ENCODE data around the gene SKAP2. TPM values are rescaled to one million over a fixed set of nuclear protein-coding genes. Genes with fewer than 3 reads are reported as not detected.

SKAP2 gene
- total RNA-seq, 4 donors from 2014 or later: 27.5 to 45.2 (median 31.9) TPM

DNA sequence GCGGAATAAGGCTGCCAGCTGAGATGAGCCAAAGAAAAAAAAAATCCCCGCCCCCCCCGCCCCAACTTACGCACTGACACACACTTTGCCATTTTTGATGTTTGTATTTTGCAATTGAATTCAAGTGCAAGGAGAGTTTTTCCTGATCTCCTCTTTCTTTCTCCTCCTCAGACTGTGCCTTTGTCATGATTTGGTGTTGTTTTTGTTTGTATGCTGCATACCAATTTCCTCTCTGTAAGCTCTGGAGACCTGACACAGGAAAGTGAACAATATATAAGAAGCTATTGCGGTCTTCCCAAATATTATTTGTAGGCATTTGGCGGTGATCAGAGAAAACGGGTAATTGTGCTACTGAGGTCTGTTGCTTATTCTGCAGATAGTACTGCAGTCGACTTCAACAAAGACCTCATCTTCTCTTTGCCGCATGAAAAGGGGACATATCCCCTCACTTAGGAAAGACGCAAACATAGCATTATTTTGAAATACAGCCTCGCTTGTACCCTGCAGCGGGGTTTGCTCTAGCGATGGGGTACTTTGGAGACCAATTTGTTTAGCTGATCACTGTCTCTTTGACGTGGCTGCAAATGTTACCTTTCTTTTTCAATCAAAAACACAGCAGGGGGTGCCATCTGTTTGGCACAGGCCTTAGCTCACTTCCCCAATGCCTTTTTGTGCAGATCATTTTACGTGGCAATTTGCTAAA lies 206.6 kb downstream of the SKAP2 start:
- no peak for TF ChIP-seq CTCF (IDR thresholded peaks at IDR 0.05; ENCODE audit: low read depth)

DNA sequence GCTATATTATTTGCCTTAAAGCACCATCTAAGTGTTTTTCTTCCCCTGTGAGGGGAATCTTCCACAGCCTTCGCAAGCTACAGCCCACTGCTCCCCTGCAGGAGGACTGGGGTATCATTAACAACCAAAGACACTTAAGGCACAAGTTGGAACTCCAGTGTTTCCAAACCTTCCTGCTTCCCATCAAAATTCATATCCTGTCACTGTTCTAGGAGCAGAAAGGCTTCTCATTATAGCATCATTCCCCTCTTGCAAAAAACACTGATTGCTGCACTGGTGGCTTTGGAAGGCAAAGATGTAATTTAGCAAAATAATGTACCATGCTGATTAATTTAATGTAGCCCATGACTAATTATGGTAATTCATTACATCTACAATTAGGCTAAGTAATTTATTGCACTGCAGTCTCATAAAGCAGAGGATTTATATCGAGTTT lies 207.2 kb downstream of the SKAP2 start:
- TF ChIP-seq CTCF (IDR thresholded peaks at IDR 0.05; ENCODE audit: low read depth): no peak

- no peak for TF ChIP-seq CTCF (IDR thresholded peaks at IDR 0.05; ENCODE audit: low read depth)
Measured at GRCh38 chr7:26656735-26657134, 207.7 kb downstream of the SKAP2 start.

- no peak for TF ChIP-seq CTCF (IDR thresholded peaks at IDR 0.05; ENCODE audit: low read depth)
Measured at GRCh38 chr7:26655781-26656180, 208.6 kb downstream of the SKAP2 start.

DNA sequence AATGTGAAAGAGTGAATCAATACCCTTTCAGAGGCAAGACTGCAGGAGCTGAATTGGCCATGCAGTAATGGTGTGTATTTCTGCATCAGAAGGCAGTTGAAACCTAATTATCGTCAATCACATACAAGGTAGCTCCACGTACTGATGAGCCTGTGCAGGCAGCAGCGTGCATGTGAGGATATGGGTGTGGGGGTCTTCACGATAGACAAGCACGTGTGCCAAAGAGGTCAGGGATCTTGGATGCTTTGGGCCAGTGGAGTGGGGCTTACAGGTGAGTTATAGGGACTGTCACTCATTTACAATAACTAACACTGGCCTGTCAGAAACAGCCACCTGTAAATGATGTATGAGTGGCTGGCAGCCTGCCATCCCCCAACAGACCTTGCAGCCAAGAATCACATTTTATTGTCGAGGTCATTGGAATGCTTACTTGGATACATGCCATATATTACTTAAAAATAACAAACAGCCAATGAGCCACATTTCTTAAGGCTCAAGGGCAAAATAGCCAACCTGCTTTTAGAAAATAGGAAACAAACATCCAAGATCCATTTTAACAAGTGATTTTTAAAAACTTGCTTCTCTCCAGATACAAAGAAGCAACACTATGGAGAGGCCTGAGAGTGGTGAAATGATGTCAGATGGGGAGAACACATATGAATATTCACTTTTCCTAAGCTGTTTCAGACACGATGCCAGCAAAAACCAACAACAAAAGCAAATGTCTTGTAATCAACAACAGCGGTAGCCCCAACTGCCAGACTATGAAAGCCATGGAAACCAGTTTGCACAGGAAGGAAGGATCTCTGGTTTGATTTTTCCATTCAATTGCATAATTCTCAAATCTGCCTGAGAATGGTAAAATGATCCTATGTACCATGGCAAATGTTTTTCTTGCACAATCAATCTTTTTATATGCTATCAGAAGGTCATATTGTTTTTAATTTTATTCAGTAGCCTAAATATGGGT lies 210.7 kb downstream of the SKAP2 start:
- TF ChIP-seq CTCF (IDR thresholded peaks at IDR 0.05; ENCODE audit: low read depth): no peak

DNA sequence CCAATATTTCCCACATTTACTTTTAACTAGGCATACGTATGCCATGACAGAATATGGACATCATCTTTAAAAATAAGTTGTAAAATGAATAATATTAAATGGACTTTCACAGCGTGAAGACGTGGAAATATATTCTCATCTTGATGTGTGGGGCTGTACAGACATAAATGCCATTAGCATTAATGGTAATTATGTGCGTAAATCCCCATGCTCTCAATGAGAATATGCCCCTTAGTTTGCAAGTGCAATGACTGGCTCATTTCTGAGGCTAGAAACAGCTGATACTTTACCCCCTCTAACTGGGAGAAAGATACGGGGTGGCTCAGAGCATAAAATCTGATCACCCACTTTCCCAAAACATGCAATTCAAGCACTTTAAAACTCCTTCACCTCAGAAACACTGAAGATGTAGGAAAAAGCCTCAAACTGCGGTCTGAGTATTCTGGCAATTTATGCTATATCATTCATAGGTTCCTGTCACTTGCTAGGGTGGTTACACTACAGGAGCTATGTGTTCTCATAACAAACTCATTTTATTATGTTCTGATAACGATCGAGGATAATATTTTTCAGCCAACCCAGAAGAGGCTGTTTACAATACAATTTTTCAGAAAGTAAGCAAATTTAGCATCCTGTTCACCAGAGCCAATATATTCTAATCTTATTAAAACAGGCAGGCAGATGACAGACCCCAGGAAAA lies 211.8 kb downstream of the SKAP2 start:
- TF ChIP-seq CTCF (IDR thresholded peaks at IDR 0.05; ENCODE audit: low read depth): no peak

Measured in subcutaneous adipose tissue (tissue), 4 donors.